ENCODE measurements around the gene ZC3H6.

The ZC3H6 gene

DNA sequence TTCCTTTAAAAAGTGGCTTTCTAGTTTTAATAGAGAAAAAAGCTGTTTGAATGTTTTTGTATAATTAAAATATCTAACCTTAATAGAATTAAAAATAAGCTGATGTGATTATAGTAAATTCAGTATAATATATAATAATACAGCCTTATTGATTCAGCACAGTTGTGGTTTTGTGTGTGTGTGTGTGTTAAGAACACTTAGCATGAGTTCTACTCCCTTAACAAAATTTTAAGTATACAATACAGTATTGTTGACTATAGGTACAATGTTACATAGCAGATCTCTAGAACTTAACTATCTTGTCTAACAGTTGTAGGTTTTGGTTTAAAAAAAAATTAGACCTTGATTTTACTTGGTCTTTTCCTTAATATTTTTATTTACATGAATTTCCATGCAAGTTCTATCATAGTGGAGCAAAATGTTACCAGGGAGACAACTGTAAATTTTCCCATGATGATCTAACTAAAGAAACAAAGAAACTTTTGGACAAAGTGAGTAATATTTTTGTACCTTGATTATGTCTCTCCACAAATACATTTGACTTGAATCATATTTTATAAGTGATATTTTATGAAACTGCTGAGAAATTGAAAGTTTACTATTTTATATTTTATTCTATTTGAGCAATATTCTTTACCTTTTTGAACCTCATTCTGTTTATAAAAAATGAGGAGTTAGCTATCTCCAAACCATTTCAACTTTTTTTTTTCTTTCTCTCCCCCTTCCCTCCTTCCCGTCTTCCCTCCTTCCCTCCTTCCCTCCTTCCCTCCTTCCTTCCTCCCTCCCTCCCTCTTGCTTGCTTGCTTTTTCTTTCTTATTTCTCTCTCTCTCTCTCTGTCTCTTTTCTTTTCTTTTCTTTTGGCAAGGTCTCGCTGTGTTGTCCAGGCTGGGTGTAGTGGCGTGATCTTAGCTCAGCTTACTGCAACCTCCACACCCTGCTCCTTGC, 46.3 kb downstream of the ZC3H6 start:
- H3K27ac ChIP-seq: peak overlapping the region; percentile 33 to 59
- DNase-seq (ENCODE audit: low spot score): no peak
- TF ChIP-seq, protein P1, sequence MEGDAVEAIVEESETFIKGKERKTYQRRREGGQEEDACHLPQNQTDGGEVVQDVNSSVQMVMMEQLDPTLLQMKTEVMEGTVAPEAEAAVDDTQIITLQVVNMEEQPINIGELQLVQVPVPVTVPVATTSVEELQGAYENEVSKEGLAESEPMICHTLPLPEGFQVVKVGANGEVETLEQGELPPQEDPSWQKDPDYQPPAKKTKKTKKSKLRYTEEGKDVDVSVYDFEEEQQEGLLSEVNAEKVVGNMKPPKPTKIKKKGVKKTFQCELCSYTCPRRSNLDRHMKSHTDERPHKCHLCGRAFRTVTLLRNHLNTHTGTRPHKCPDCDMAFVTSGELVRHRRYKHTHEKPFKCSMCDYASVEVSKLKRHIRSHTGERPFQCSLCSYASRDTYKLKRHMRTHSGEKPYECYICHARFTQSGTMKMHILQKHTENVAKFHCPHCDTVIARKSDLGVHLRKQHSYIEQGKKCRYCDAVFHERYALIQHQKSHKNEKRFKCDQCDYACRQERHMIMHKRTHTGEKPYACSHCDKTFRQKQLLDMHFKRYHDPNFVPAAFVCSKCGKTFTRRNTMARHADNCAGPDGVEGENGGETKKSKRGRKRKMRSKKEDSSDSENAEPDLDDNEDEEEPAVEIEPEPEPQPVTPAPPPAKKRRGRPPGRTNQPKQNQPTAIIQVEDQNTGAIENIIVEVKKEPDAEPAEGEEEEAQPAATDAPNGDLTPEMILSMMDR (IDR thresholded peaks at IDR 0.05): no peak
- no peak overlapping the region for H3K4me3 ChIP-seq

- no peak for DNase-seq (ENCODE audit: low spot score)
- Histone ChIP-seq H3K27ac (no peak overlapping the region), H3K4me3 (no peak overlapping the region)
- TF ChIP-seq, protein P1 (IDR thresholded peaks at IDR 0.05): no peak
Measured at GRCh38 chr2:112322919-112323318, 47.5 kb downstream of the ZC3H6 start.

DNA sequence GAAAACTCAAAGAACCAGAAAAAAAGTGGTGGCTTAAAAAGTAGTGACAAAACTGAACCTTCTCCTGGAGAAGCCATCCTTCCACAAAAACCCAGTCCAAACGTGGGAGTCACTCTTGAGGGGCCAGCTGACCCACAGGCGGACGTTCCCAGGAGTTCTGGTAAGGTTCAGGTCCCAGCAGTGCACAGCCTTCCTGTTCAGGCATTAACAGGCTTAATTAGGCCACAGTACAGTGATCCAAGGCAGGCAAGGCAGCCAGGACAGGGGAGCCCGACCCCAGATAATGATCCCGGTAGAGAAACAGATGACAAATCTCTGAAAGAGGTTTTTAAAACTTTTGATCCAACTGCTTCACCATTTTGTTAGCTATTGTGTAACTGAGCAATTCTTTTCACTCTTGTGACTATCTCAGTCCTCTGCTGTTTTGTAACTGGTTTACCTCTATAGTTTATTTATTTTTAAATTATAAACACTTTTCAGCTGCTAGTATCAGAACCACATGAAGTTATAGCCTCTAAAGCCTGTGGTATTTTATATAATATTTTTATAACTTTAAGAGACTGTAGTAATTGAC, 56.8 kb downstream of the ZC3H6 start:
- Histone ChIP-seq H3K27ac (no peak overlapping the region), H3K4me3 (no peak overlapping the region)
- DNase-seq (ENCODE audit: low spot score): no peak
- TF ChIP-seq, protein P1 (IDR thresholded peaks at IDR 0.05): no peak

GRCh38 chr2:112335600-112335999, 60.2 kb downstream of the ZC3H6 start:
- H3K4me3 ChIP-seq: no peak overlapping the region
- DNase-seq (ENCODE audit: low spot score): no peak
- no peak overlapping the region for H3K27ac ChIP-seq
- TF ChIP-seq, protein P1 (IDR thresholded peaks at IDR 0.05): no peak

- Histone ChIP-seq H3K4me3 (no peak overlapping the region), H3K27ac (no peak overlapping the region)
- no peak for DNase-seq (ENCODE audit: low spot score)
- TF ChIP-seq, protein P1 (IDR thresholded peaks at IDR 0.05): no peak
Measured at GRCh38 chr2:112339986-112340385, 64.6 kb downstream of the ZC3H6 start.

DNA sequence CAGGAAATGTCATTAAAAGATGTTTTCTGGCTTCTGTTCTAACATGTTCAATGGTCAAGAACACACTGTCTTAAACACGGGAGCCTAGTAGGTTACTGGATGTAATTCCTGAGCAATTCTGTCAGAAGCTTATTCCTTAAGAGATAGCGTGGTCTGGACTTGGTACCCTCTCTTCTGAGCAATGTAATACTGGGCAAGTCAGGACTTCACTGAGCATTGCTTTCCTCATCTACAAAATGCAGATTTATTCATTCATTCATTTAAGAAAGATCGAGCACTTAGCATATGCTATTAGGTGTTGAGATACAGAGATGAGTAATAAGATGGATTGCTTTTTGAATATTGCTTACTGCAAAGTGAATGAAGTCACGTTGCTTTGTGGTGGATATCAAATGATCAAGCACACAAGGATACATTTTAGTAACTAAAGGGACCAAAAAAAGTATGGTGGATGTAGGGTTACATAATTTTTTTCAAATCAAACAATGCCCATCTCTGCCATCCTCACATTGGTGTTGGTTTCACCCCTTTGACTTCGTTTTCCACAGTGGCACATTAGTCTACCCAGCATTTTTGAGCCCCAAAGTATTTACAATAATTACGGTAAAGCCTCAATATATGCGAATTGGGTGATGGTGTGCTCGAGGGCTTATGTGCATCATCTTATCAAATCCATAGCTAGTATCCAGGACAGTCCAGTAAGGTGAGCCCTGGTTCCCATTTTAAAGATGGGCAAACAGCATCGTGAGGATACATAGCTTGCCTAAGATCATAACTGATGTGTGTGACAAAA, 65.3 kb downstream of the ZC3H6 start:
- Histone ChIP-seq H3K27ac (no peak overlapping the region), H3K4me3 (no peak overlapping the region)
- TF ChIP-seq, protein P1 (IDR thresholded peaks at IDR 0.05): no peak
- DNase-seq (ENCODE audit: low spot score): no peak
